NB4 (cell line): ENCODE data around the gene DCUN1D4.

Experiments
- DNase-seq: peaks from one replicate; pipeline ENCODE4 v3.0.0; 2010; ENCODE audit warnings: low read depth
- H3K4me3 ChIP-seq: one replicate; pipeline ENCODE4 v1.5.1; 2011; ENCODE audit warnings: mild to moderate bottlenecking, low read depth, low read length, moderate library complexity
- MYC ChIP-seq: IDR thresholded peaks from 2 replicates; pipeline ENCODE4 v1.6.1; 2011; ENCODE audit warnings: low read depth, low read length
- POLR2A ChIP-seq: IDR thresholded peaks from 2 replicates; pipeline ENCODE4 v1.6.1; 2011; ENCODE audit warnings: mild to moderate bottlenecking; ENCODE audit not compliant: insufficient read length; ENCODE audit errors: extremely low read depth
- TF ChIP-seq, protein P1 (sequence below): IDR thresholded peaks from one replicate; pipeline ENCODE4 v1.5.1; 2012; ENCODE audit warnings: low read depth, low read length
- TF ChIP-seq, protein P2 (sequence below): IDR thresholded peaks from 2 replicates; pipeline ENCODE4 v1.6.1; 2011; ENCODE audit warnings: low read depth, low read length

Gene DCUN1D4

DNA sequence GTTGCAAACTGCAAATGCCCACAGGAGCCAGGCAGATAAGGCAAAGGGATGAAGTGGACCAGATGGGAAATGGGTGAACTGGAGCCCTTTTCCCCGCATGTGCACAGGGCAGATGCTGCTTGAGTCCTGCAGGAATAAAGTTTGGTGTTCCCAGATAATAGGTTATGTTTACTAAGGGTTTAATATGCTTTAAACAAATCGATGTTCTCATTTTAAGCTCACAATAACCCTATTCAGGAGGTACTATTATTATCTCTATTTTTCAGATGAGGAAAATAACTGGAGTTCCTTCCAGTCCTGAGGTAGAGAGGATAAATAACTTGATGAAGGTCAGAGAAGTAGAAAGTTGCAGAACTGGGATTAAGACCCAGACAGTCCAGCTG is 99.9 kb downstream of the DCUN1D4 start:
- no peak for DNase-seq
- TF ChIP-seq, protein P1, sequence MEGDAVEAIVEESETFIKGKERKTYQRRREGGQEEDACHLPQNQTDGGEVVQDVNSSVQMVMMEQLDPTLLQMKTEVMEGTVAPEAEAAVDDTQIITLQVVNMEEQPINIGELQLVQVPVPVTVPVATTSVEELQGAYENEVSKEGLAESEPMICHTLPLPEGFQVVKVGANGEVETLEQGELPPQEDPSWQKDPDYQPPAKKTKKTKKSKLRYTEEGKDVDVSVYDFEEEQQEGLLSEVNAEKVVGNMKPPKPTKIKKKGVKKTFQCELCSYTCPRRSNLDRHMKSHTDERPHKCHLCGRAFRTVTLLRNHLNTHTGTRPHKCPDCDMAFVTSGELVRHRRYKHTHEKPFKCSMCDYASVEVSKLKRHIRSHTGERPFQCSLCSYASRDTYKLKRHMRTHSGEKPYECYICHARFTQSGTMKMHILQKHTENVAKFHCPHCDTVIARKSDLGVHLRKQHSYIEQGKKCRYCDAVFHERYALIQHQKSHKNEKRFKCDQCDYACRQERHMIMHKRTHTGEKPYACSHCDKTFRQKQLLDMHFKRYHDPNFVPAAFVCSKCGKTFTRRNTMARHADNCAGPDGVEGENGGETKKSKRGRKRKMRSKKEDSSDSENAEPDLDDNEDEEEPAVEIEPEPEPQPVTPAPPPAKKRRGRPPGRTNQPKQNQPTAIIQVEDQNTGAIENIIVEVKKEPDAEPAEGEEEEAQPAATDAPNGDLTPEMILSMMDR: no peak
- TF ChIP-seq, protein P2, sequence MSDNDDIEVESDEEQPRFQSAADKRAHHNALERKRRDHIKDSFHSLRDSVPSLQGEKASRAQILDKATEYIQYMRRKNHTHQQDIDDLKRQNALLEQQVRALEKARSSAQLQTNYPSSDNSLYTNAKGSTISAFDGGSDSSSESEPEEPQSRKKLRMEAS: no peak
- no peak for TF ChIP-seq POLR2A
- no peak for TF ChIP-seq MYC
- no peak overlapping the region for H3K4me3 ChIP-seq

DNA sequence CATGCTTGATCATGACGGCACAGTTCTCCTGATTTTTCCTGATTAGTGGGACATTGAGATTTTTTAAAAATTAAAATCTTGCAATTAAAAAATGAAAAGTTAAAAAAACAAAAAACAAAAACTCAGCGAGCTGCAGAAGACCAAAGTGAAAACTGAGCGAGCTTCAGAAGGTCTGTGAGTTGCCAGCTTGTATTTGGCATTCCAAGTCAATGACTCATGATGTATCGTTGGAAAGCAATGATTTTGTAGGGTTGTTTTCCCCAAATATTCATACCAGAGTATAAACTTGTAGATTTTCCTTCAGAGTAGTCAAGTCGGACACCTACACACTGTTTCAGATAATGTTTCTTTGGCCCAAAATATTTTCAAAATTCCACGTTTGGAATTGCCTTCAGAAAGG is 100.3 kb downstream of the DCUN1D4 start:
- H3K4me3 ChIP-seq: no peak overlapping the region
- TF ChIP-seq MYC (no peak), POLR2A (no peak)
- TF ChIP-seq, protein P1: no peak
- TF ChIP-seq, protein P2: no peak
- no peak for DNase-seq

DNA sequence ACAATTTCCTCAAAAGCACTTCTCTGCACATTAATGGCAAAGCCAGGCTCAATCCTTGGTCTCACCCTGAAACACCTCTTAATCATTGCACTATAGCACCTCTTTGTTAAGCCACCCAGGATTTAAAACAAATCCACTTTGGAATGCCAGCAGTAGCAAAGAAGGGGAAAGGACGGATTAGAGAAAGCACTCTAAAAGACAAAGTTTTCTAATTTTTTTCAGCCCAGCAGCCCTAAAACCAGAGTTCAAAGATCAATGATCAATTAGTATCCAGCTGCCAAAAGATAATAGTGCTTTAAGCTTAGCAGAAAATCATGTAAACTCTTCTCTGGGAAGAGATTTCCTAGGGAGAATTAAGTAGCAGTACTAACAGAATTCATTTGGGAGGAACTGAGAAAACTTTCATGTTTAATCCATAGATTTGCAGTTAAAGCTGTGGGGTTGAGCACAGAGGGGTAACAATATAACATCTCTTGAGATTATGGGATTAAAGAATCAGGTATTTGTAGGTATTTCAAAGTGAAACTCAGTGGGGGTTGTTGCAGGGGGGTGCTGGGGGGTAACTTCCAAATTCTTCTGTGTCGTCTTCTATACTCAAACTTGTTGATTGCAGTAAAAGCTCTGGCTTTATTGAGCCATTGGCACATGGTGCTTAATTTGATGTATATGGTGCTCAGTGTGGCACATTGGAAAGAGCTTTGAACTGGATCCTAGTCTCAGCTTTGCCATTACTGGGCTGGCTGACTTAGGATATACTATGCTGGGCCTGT is 115.4 kb downstream of the DCUN1D4 start:
- H3K4me3 ChIP-seq: no peak overlapping the region
- no peak for DNase-seq
- TF ChIP-seq, protein P2: no peak
- no peak for TF ChIP-seq MYC
- TF ChIP-seq POLR2A: no peak
- TF ChIP-seq, protein P1: no peak

DNA sequence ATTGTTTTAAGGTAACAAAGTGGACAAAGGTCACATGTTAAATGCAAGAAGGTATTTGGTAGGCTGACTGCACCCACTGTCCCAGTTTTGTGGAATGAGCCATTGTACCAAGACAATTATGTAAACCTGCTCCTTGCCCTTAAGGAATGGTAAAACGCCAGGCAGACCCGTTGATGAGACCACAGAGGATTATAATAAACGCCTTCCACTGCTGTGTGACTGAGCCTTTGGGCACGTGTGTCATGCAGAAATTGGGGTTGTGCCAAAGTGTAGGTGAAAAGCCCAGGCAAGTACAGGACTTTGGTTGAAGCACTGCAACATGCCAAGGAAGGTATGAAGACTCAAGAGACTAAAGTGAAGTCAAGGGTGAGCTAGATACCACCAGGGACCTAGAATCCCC is 117.5 kb downstream of the DCUN1D4 start:
- no peak overlapping the region for H3K4me3 ChIP-seq
- DNase-seq: no peak
- TF ChIP-seq MYC: no peak
- TF ChIP-seq, protein P1: no peak
- TF ChIP-seq, protein P2: no peak
- no peak for TF ChIP-seq POLR2A

DNA sequence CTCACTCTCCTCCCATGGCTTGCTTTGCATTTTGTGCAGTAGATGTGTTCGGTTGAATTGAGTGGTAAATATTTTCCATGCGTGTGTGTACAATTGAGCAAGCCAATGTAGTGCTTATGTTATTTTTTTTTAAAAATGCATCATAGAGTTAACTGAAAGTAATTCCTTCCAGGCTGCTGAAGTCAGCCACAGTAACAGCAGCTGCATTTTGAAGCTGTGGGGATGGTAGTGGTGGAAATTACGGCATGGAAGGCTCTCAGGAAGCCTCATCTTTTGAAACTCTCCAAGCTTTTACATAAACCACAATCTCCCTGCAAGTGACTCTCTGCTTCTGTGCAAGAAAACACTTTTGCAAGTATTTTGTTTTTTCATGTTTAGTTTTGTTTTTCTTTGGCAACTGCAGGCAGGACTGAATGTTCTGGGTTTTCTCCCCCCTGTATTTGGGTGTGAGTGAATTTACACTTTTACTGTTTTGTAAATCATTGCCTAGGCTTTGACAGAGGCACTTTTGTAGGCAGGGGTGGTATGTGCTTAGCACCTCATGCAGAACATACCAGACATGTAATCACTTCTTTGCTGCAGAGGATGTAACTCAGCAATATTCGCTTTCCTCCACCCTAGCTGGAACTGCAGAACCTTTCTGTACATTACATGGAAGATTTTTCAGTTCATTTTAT is 121.0 kb downstream of the DCUN1D4 start:
- no peak for DNase-seq
- no peak overlapping the region for H3K4me3 ChIP-seq
- TF ChIP-seq MYC (no peak), POLR2A (no peak)
- TF ChIP-seq, protein P2: no peak
- TF ChIP-seq, protein P1: no peak
